A673 (cell line): Measurements from ENCODE around the gene FTSJ3. TPM values are rescaled to one million over a fixed set of nuclear protein-coding genes. Genes with fewer than 3 reads are reported as not detected.

Experiments
- BruUV-seq: library from RNA; stranded (reverse); fragments of 400-500 nt; replicated peaks from 2 replicates; lab custom pipeline; 2021; lab: Mats Ljungman, UMichigan
- CTCF ChIA-PET: fragments of 300-600 bp; sonication (Branson Sonifier 250); formaldehyde crosslinking; loops from one replicate; lab custom pipeline; 2022; ENCODE audit warnings: antibody characterized with exemption; lab: Charles Lee
- POLR2A ChIA-PET: fragments of 300-600 bp; sonication (Branson Sonifier 250); formaldehyde crosslinking; loops from one replicate; lab custom pipeline; 2022; ENCODE audit warnings: antibody characterized with exemption; ENCODE audit not compliant: low non-redundant PET; lab: Charles Lee
- DNase-seq: peaks from one replicate; pipeline ENCODE4 v3.0.0-alpha.2; 2015; ENCODE audit warnings: low spot score
- H3K27ac ChIP-seq: fragments of 200-600 bp; sonication (generic); 2 replicates; pipeline ENCODE4 v1.5.1; 2016; ENCODE audit warnings: mixed run types, low read depth, mild to moderate bottlenecking, mixed read lengths, antibody characterized with exemption, low read length; ENCODE audit not compliant: poor library complexity, severe bottlenecking
- H3K27me3 ChIP-seq: fragments of 200-600 bp; sonication (generic); replicated peaks from 2 replicates; pipeline ENCODE4 v1.6.1; 2017; ENCODE audit warnings: mixed run types, low read depth, mild to moderate bottlenecking, mixed read lengths, antibody characterized with exemption, low read length; ENCODE audit not compliant: insufficient read depth, poor library complexity
- H3K36me3 ChIP-seq: fragments of 200-600 bp; sonication (generic); 2 replicates; pipeline ENCODE4 v1.6.1; 2016; ENCODE audit warnings: mixed run types, mild to moderate bottlenecking, mixed read lengths, antibody characterized with exemption, low read length; ENCODE audit not compliant: insufficient read depth, poor library complexity, severe bottlenecking
- H3K4me1 ChIP-seq: fragments of 200-600 bp; sonication (generic); 2 replicates; pipeline ENCODE4 v1.6.1; 2017; ENCODE audit warnings: mixed run types, mild to moderate bottlenecking, mixed read lengths, antibody characterized with exemption, low read length; ENCODE audit not compliant: insufficient read depth, poor library complexity, severe bottlenecking
- H3K4me3 ChIP-seq: fragments of 200-600 bp; sonication (generic); 2 replicates; pipeline ENCODE4 v1.5.1; 2016; ENCODE audit warnings: low read depth, mixed run types, mild to moderate bottlenecking, mixed read lengths, low read length; ENCODE audit not compliant: poor library complexity, severe bottlenecking
- H3K9me3 ChIP-seq: fragments of 200-600 bp; sonication (generic); 2 replicates; pipeline ENCODE4 v1.6.1; 2016; ENCODE audit warnings: mixed run types, low read depth, mild to moderate bottlenecking, mixed read lengths, antibody characterized with exemption, low read length; ENCODE audit not compliant: poor library complexity, severe bottlenecking
- EZH2 ChIP-seq: fragments of 200-600 bp; sonication (generic); IDR thresholded peaks from 2 replicates; pipeline ENCODE4 v1.6.1; 2017; ENCODE audit warnings: borderline replicate concordance, low read depth, mild to moderate bottlenecking, mixed read lengths, antibody characterized with exemption, low read length; ENCODE audit not compliant: poor library complexity, severe bottlenecking
- intact Hi-C: fragments of 100-400 bp; cut with micrococcal nuclease; formaldehyde crosslinking; loops from one replicate; pipeline ENCODE4 v1.10.0; 2022; ENCODE audit not compliant: unreplicated experiment
- total RNA-seq: library from RNA; stranded (reverse); gene quantifications from 2 replicates; pipeline ENCODE4 v1.2.3, GENCODE V29; 2021
- TF ChIP-seq, protein P1 (sequence below): fragments of 300-800, 200-600 bp; sonication (generic); conservative IDR thresholded peaks from 2 replicates; pipeline ENCODE4 v1.5.1; 2017; ENCODE audit warnings: low read depth, mild to moderate bottlenecking, antibody characterized with exemption, low read length, moderate library complexity, mixed read lengths

FTSJ3 gene
- total RNA-seq, 1 experiment from 2014 or later, result 90.4 TPM

DNA sequence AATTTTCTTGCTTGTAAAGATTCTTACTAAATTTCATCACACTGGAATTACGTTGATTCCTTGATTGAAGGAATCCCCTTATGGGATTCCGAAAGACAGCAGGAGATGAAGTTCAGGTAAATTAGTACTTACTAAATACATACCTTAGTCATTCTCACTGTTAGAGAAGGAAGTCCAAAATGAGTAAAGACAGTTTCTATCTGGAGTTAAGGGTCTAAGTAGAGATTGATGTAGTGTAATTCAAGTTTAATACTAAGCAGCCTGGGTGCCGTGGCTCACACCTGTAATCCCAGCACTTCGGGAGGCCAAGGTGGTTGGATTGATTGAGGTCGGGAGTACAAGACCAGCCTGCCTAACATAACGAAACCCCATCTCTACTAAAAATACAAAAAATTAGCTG is 43.9 kb downstream of the FTSJ3 start:
- H3K36me3 ChIP-seq, result peaks cover 42% of the 10 kb centered on the region
- intact Hi-C loops, result loop anchor here (5.0 kb wide), 1 partner anchor 34 kb away; no protein-coding TSS in a partner anchor
- TF ChIP-seq EZH2, result no peak
- TF ChIP-seq, protein P1, sequence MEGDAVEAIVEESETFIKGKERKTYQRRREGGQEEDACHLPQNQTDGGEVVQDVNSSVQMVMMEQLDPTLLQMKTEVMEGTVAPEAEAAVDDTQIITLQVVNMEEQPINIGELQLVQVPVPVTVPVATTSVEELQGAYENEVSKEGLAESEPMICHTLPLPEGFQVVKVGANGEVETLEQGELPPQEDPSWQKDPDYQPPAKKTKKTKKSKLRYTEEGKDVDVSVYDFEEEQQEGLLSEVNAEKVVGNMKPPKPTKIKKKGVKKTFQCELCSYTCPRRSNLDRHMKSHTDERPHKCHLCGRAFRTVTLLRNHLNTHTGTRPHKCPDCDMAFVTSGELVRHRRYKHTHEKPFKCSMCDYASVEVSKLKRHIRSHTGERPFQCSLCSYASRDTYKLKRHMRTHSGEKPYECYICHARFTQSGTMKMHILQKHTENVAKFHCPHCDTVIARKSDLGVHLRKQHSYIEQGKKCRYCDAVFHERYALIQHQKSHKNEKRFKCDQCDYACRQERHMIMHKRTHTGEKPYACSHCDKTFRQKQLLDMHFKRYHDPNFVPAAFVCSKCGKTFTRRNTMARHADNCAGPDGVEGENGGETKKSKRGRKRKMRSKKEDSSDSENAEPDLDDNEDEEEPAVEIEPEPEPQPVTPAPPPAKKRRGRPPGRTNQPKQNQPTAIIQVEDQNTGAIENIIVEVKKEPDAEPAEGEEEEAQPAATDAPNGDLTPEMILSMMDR, result no peak
- H3K4me1 ChIP-seq, result no peaks in the 10 kb centered on the region
- no peaks in the 10 kb centered on the region for H3K27me3 ChIP-seq
- CTCF ChIA-PET, result no interaction called here
- no peaks in the 10 kb centered on the region for H3K9me3 ChIP-seq
- no peak overlapping the region for H3K27ac ChIP-seq
- no TSS peak for BruUV-seq
- no peak for DNase-seq
- POLR2A ChIA-PET, result no interaction called here
- no peak overlapping the region for H3K4me3 ChIP-seq

GRCh38 chr17:63780928-63781327 is 46.5 kb downstream of the FTSJ3 start:
- H3K36me3 ChIP-seq, result peaks cover 42% of the 10 kb centered on the region
- H3K27ac ChIP-seq, result peak overlapping the region; percentile 14
- ChIA-PET CTCF (no interaction called here), POLR2A (no interaction called here)
- no peak for DNase-seq
- TF ChIP-seq, protein P1, result no peak
- TF ChIP-seq EZH2, result no peak
- no peaks in the 10 kb centered on the region for H3K27me3 ChIP-seq
- no peak overlapping the region for H3K4me3 ChIP-seq
- H3K4me1 ChIP-seq, result peaks cover 4% of the 10 kb centered on the region
- intact Hi-C loops, result loop anchor here (5.0 kb wide), 1 partner anchor 36 kb away; no protein-coding TSS in a partner anchor
- BruUV-seq, result no TSS peak
- H3K9me3 ChIP-seq, result no peaks in the 10 kb centered on the region

DNA sequence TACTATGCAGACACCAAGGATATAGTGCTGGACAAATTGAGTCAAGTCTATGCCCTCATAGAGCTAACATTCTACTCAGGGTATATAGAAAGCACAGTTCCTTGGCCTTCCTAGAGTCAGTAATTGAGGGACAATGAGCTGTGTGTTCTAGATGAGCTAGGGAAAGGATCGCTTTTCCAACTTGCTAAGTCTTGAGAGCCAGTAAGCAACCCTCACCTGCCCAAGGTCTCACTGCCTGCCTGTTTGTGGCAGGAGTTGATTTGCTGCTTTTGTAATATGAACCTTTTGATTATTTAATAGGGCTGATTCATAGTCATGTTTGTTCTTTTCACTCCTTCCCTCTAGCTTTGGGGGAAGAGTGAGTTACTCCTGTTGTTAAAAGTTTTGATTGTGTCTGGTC is 47.0 kb downstream of the FTSJ3 start:
- POLR2A ChIA-PET, result no interaction called here
- CTCF ChIA-PET, result no interaction called here
- intact Hi-C loops, result loop anchor here (5.0 kb wide), 1 partner anchor 37 kb away; no protein-coding TSS in a partner anchor
- H3K4me3 ChIP-seq, result no peak overlapping the region
- TF ChIP-seq, protein P1, result no peak
- TF ChIP-seq EZH2, result no peak
- H3K27me3 ChIP-seq, result no peaks in the 10 kb centered on the region
- no peaks in the 10 kb centered on the region for H3K9me3 ChIP-seq
- H3K27ac ChIP-seq, result peak overlapping the region; percentile 14
- no peak for DNase-seq
- H3K36me3 ChIP-seq, result peaks cover 41% of the 10 kb centered on the region
- peaks cover 8% of the 10 kb centered on the region for H3K4me1 ChIP-seq
- BruUV-seq, result no TSS peak
